Measurements from ENCODE around the gene RSRC2.
"Not testable (repeated sequence)": the region's sequence is repeated elsewhere in the genome, so short reads cannot be mapped to it uniquely, and the experiment has no call there.

The RSRC2 gene

GRCh38 chr12:122518908-122519307 is 7.8 kb downstream of the RSRC2 start:
- DNase-seq, result no peak

DNA sequence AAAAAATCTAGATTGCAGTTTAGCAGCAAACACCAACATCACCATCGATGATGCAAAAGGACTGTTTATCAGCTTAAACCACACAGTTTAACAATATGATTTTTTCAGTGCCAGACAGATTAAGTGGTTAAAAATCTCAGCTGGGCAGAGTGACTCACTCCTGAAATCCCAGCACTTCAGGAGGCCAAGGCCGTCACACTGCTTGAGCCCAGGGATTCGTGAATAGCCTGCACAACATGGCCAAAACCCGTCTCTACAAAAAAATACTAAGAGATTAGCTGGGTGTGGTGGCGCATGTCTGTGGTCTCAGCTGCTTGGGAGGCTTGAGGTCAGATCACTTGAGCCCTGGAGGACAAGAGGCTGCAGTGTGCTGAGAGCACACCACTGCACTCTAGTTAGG is 8.9 kb downstream of the RSRC2 start:
- no peak for DNase-seq

- DNase-seq, result no peak
Observed at GRCh38 chr12:122516544-122517361, 10.0 kb downstream of the RSRC2 start.

GRCh38 chr12:122515275-122515674 is 11.5 kb downstream of the RSRC2 start:
- DNase-seq, result no peak

- no peak for DNase-seq
Observed at GRCh38 chr12:122513660-122514059, 13.1 kb downstream of the RSRC2 start.

DNA sequence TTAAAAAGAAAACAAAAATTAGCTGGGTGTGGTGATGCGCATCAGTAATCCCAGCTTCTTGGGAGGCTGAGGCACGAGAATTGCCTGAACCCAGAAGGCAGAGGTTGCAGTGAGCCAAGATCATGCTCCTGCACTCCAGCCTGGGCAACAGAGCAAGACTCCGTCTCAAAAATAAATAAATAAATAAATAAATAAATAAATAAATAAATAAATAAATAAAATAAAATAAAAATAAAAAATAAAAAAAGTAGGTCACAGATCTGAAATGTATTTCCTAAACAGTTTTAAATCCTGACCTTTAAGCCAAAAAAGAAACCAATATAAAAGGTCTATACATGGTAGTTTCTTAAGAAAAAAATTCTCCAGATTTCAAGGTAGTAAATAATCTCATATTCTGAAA is 13.7 kb downstream of the RSRC2 start:
- DNase-seq, result not testable (repeated sequence)

DNA sequence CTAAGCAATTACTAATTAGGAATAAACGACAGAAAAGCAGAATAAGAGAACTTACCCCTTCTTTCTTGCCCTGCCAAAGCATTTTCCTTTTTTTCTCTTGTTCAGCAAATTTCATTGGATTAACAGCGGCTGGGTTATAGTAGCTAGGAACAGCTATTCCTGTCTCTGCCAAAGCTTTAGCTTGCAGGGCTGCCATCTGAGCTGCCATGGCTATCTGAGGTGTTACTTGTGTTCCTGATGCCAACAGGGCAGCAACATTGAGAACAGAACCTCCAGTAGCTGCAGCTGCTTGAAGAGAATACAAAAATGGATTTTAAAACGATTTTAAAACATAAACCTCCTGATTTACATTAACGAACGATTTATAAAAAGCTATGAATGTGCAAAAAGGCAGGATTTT is 18.6 kb downstream of the RSRC2 start:
- no peak for DNase-seq

- DNase-seq, result no peak
Observed at GRCh38 chr12:122506393-122506938, 20.3 kb downstream of the RSRC2 start.

- no peak for DNase-seq
Observed at GRCh38 chr12:122505419-122506051, 21.2 kb downstream of the RSRC2 start.

DNA sequence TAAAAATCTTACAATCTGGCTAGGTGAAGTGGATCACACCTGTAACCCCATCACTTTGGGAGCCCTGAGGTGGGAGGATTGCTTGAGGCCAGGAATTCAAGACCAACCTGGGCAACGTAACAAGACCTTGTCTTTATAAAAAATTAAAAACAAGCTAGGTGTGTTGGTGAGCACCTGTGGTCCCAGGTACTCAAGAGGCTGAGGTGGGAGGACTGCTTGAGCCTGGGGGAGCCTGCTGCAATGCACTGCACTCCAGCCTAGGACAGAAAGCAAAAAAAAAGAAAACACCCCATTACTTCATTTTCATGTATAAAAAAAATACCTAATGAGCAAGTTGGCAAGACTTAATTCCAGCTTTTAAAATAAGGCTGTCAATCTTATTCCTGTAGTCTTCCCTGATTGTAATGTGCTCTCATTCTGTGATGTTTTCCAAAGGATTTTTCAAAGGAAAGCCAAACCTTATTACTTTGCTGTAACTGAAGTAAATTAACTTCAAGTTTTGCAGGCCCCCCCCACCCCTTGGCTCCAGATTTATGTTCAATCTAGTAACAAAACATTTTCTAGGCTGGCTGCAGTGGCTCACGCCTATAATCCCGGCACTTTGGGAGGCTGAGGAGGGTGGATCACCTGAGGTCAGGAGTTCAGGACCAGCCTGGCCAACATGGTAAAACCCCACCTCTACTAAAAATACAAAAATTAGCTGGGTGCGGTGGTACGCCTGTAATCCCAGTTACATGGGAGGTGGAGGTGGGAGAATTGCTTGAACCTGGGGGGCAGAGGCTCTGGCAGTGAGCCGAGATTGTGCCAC is 22.7 kb downstream of the RSRC2 start:
- no peak for DNase-seq

GRCh38 chr12:122503147-122503751 is 23.5 kb downstream of the RSRC2 start:
- DNase-seq, result no peak

DNA sequence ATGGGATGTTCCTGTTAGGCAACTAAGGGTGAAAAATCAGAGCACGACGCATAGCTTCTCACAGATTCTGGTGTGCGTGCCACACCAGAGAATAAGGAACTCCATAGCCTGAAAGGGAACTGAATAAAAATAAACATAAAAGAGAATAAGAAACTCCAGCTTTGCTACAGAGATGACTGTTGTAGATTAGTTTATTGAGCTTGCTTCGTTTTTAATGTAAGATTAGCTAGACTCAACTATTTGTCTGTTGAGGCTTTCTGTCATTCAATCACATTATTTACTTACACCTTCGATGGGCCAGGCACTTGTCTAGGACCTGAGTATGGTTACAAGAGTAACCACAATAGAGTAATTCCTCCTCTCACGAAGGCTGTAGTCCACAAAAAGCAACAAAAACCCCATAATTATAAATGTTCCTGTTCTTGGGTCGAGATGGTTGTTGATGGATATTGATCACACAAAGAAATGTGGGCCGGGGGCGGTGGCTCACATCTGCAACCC is 25.2 kb downstream of the RSRC2 start:
- no peak for DNase-seq

DNA sequence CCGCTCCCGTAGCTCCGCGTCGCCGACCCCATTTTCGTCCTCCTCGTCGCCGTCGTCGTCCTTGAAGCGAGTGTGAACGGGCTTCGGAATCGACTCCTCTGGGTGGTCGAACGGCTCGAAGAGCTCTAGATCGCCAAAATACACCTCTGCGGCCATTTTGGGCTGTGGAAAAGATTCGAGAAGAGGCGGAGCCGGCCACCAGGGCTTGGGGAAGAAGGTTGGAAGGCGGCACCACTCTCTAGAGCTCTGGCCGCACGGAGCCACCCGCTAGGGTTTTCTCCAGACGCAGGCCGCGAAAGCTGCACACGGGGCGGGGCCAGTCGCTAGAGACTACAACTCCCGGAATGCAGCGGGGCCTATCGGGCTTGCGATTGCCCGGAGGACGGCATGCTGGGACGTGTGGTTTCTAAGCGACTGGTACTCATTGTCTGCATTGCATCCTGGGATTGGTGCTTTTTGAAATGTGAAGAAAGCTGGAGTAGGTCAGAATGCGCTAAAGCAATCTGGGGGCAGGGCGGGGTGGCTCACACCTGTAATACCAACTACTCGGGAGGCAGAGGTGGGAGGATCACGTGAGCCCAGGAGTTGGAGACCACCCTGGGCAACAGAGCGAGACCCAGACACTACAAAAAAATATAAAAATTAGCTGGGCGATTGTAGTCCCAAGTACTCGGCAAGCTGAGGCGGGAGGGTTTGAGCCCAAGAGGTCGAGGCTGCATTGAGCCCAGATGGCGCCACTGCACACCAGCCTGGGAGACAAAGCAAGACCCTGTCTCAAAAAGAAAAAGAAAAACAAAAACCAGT is 25.8 kb downstream of the RSRC2 start, which contains the start of gene ZCCHC8:
Gene ZCCHC8 (minus strand): TSS at position 248 of the 804 bp plus-strand sequence. CDS start 92 bp downstream, at position 156.
- peak; percentile 71 to 98 (median 94) for DNase-seq

GRCh38 chr12:122499991-122500684 is 26.6 kb downstream of the RSRC2 start:
- peak in 23 of 51 donors; percentile 23 to 65 (median 55) for DNase-seq

DNA sequence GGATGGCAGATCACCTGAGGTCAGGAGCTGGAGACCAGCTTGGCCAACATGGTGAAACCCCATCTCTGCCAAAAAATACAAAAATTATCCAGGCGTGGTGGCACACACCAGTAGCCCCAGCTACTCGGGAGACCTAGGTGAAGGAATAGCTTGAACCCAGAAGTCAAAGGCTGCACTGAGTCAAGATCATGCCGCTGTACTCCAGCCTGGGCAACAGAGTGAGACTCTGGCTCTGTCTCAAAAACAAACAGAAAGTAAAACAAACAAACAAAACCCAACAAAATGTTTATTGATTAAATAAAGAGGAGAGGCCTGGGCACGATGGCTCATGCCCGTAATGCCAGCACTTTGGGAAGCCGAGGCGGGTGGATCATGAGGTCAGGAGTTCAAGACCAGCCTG is 31.5 kb downstream of the RSRC2 start:
- DNase-seq, result no peak

- DNase-seq, result not testable (repeated sequence)
Observed at GRCh38 chr12:122493222-122493621, 33.5 kb downstream of the RSRC2 start.

GRCh38 chr12:122491991-122492390 is 34.7 kb downstream of the RSRC2 start:
- DNase-seq, result no peak

GRCh38 chr12:122489038-122489437 is 37.7 kb downstream of the RSRC2 start:
- DNase-seq, result no peak

- not testable (repeated sequence) for DNase-seq
Observed at GRCh38 chr12:122487807-122488206, 38.9 kb downstream of the RSRC2 start.

All from hypothalamus (tissue), 51 donors.